Type B pancreatic cell (in vitro differentiated cells): Measurements from ENCODE around the gene HMCN1. TPM values are rescaled to one million over a fixed set of nuclear protein-coding genes. Genes with fewer than 3 reads are reported as not detected.
"Not testable (repeated sequence)": the region's sequence is repeated elsewhere in the genome, so short reads cannot be mapped to it uniquely, and the experiment has no call there.

Source experiments
- DNase-seq: peaks from one replicate; pipeline ENCODE4 v3.0.0; 2021; ENCODE audit warnings: mixed read lengths; ENCODE audit not compliant: unreplicated experiment; ENCODE audit errors: extremely low spot score
- H3K27ac Mint-ChIP-seq: 2 replicates; pipeline ENCODE4 v1.8.0; 2021; ENCODE audit warnings: mild to moderate bottlenecking, mixed read lengths
- H3K27me3 Mint-ChIP-seq: 2 replicates; pipeline ENCODE4 v1.8.0; 2021; ENCODE audit warnings: mixed read lengths
- H3K36me3 Mint-ChIP-seq: 2 replicates; pipeline ENCODE4 v1.8.0; 2021; ENCODE audit warnings: mixed read lengths
- H3K4me1 Mint-ChIP-seq: one replicate; pipeline ENCODE4 v1.8.0; 2021; ENCODE audit warnings: mixed read lengths; ENCODE audit not compliant: unreplicated experiment
- H3K4me3 Mint-ChIP-seq: 2 replicates; pipeline ENCODE4 v1.8.0; 2021; ENCODE audit warnings: mild to moderate bottlenecking, mixed read lengths
- H3K9me3 Mint-ChIP-seq: 2 replicates; pipeline ENCODE4 v1.8.0; 2021; ENCODE audit warnings: mixed read lengths
- total RNA-seq: library from RNA; stranded (reverse); gene quantifications from 2 replicates; pipeline ENCODE4 v1.2.1, GENCODE V29; 2021; ENCODE audit warnings: low replicate concordance
- TF ChIP-seq, protein P1 (sequence below): fragments of 200-600 bp; sonication (generic); conservative IDR thresholded peaks from 2 replicates; pipeline ENCODE4 v1.5.0; 2021; ENCODE audit warnings: antibody characterized with exemption, mild to moderate bottlenecking

HMCN1 gene
- total RNA-seq, 1 donor from 2014 or later: 13.2 TPM

- Mint-ChIP-seq H3K4me1 (no peaks in the 10 kb centered on the region), H3K4me3 (no peak overlapping the region), H3K36me3 (peaks cover 4% of the 10 kb centered on the region), H3K9me3 (no peaks in the 10 kb centered on the region), H3K27me3 (no peaks in the 10 kb centered on the region), H3K27ac (no peak overlapping the region)
- TF ChIP-seq, protein P1, sequence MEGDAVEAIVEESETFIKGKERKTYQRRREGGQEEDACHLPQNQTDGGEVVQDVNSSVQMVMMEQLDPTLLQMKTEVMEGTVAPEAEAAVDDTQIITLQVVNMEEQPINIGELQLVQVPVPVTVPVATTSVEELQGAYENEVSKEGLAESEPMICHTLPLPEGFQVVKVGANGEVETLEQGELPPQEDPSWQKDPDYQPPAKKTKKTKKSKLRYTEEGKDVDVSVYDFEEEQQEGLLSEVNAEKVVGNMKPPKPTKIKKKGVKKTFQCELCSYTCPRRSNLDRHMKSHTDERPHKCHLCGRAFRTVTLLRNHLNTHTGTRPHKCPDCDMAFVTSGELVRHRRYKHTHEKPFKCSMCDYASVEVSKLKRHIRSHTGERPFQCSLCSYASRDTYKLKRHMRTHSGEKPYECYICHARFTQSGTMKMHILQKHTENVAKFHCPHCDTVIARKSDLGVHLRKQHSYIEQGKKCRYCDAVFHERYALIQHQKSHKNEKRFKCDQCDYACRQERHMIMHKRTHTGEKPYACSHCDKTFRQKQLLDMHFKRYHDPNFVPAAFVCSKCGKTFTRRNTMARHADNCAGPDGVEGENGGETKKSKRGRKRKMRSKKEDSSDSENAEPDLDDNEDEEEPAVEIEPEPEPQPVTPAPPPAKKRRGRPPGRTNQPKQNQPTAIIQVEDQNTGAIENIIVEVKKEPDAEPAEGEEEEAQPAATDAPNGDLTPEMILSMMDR: no peak
- no peak for DNase-seq
These were observed 441.4 kb downstream of the HMCN1 start for GRCh38 chr1:186175588-186175987.

GRCh38 chr1:186178426-186179043 lies 444.3 kb downstream of the HMCN1 start:
- no peak overlapping the region for H3K4me3 Mint-ChIP-seq
- H3K36me3 Mint-ChIP-seq: peaks cover 4% of the 10 kb centered on the region
- no peak for DNase-seq
- TF ChIP-seq, protein P1: no peak
- H3K9me3 Mint-ChIP-seq: no peaks in the 10 kb centered on the region
- no peaks in the 10 kb centered on the region for H3K27me3 Mint-ChIP-seq
- no peak overlapping the region for H3K27ac Mint-ChIP-seq
- no peaks in the 10 kb centered on the region for H3K4me1 Mint-ChIP-seq

DNA sequence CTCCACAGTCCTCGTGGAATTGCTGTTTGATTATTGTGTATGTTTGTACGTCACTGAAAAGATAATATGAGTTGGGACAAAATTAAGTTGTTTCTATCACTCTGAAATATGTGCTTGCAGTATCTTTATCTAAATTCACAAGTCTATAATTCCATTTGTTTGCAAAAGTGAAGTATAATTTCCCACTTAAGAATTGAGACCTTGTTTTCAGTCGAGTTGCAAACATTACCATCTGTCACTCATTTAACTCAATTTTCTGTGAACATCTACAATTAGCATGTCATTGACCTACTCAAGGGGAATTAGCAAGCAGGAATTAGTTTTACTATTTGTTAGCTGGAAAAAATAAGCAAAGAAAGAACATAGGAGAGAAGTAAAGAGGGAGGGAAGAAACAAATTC lies 445.0 kb downstream of the HMCN1 start:
- no peaks in the 10 kb centered on the region for H3K9me3 Mint-ChIP-seq
- peaks cover 7% of the 10 kb centered on the region for H3K4me1 Mint-ChIP-seq
- H3K4me3 Mint-ChIP-seq: no peak overlapping the region
- no peaks in the 10 kb centered on the region for H3K36me3 Mint-ChIP-seq
- TF ChIP-seq, protein P1: no peak
- no peak for DNase-seq
- H3K27me3 Mint-ChIP-seq: no peaks in the 10 kb centered on the region
- no peak overlapping the region for H3K27ac Mint-ChIP-seq

DNA sequence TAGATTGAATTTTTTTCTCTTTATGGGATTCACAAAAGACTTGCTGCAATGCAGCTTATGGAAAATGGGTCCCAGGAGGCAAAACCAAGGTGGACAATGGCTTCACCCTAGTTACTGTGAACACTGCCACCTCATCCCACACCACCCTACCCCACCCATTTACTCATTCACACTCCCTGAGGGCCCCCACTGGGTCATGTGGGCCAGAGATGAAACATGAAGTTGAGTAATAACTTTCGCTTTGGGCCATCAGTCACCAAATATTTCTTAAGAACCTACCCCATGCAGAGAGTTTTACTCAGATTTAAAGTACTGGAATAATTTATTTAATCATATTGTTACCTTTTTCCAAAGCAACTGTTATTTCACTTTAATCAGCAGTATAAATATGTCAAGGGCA lies 449.0 kb downstream of the HMCN1 start:
- peaks cover 8% of the 10 kb centered on the region for H3K4me1 Mint-ChIP-seq
- H3K9me3 Mint-ChIP-seq: no peaks in the 10 kb centered on the region
- H3K4me3 Mint-ChIP-seq: no peak overlapping the region
- H3K27me3 Mint-ChIP-seq: peaks cover under 1% of the 10 kb centered on the region
- TF ChIP-seq, protein P1: no peak
- peaks cover 1% of the 10 kb centered on the region for H3K36me3 Mint-ChIP-seq
- DNase-seq: no peak
- no peak overlapping the region for H3K27ac Mint-ChIP-seq

GRCh38 chr1:186183970-186184628 lies 449.9 kb downstream of the HMCN1 start:
- Mint-ChIP-seq H3K9me3 (no peaks in the 10 kb centered on the region), H3K4me1 (peaks cover 8% of the 10 kb centered on the region), H3K27ac (peak overlapping the region; percentile 54), H3K27me3 (peaks cover 4% of the 10 kb centered on the region), H3K36me3 (peaks cover 3% of the 10 kb centered on the region), H3K4me3 (no peak overlapping the region)
- TF ChIP-seq, protein P1: no peak
- no peak for DNase-seq

DNA sequence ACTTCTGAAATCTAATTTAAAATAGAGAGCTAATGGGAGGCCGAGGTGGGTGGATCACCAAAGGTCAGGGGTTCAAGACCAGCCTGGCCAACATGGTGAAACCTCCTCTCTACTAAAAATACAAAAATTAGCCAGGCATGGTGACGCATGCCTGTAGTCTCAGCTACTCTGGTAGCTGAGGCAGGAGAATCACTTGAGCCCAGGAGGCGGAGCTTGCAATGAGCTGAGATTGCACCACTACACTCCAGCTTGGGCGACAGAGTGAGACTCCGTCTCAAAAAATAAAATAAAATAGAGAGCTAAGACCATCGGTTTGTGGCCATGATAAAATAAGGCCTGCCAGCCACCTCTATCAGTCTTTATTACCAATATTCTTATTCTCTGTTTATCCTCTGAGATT lies 452.1 kb downstream of the HMCN1 start:
- not testable (repeated sequence) for H3K9me3 Mint-ChIP-seq, H3K4me3 Mint-ChIP-seq, H3K27me3 Mint-ChIP-seq, H3K4me1 Mint-ChIP-seq, H3K27ac Mint-ChIP-seq, DNase-seq, H3K36me3 Mint-ChIP-seq
